ENCODE measurements around the gene FCER1G. TPM values are rescaled to one million over a fixed set of nuclear protein-coding genes. Genes with fewer than 3 reads are reported as not detected.

FCER1G gene
- total and polyA plus RNA-seq, 9 of the 15 experiments (the other 6 are each of a cell fraction or from before 2014, with no cell fraction given): 0.15 to 0.69 (median 0.31) TPM; not detected in 2

DNA sequence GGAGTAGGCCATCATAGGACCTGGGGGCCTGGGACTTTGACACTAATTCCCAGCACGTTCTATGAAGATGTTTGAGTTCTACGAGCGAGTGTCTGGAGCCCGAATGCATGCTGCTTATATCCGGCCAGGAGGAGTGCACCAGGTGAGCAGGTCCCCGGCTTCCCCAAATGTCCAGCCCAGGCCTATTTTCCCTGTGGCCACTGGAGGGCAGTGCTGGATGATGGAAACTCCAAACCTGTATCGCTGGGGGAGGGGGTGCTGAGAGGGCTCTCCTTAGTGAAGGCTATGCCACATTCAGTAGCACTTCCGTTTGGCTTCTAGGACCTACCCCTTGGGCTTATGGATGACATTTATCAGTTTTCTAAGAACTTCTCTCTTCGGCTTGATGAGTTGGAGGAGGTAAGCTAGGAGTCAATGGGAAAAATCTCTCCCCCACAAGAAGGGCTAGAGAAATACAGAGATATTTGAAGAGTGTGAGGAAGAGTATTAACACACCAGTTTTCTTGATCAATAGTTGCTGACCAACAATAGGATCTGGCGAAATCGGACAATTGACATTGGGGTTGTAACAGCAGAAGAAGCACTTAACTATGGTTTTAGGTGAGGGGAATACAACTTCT is 5.2 kb upstream of the FCER1G start (continued):
- TF ChIP-seq, protein P1, sequence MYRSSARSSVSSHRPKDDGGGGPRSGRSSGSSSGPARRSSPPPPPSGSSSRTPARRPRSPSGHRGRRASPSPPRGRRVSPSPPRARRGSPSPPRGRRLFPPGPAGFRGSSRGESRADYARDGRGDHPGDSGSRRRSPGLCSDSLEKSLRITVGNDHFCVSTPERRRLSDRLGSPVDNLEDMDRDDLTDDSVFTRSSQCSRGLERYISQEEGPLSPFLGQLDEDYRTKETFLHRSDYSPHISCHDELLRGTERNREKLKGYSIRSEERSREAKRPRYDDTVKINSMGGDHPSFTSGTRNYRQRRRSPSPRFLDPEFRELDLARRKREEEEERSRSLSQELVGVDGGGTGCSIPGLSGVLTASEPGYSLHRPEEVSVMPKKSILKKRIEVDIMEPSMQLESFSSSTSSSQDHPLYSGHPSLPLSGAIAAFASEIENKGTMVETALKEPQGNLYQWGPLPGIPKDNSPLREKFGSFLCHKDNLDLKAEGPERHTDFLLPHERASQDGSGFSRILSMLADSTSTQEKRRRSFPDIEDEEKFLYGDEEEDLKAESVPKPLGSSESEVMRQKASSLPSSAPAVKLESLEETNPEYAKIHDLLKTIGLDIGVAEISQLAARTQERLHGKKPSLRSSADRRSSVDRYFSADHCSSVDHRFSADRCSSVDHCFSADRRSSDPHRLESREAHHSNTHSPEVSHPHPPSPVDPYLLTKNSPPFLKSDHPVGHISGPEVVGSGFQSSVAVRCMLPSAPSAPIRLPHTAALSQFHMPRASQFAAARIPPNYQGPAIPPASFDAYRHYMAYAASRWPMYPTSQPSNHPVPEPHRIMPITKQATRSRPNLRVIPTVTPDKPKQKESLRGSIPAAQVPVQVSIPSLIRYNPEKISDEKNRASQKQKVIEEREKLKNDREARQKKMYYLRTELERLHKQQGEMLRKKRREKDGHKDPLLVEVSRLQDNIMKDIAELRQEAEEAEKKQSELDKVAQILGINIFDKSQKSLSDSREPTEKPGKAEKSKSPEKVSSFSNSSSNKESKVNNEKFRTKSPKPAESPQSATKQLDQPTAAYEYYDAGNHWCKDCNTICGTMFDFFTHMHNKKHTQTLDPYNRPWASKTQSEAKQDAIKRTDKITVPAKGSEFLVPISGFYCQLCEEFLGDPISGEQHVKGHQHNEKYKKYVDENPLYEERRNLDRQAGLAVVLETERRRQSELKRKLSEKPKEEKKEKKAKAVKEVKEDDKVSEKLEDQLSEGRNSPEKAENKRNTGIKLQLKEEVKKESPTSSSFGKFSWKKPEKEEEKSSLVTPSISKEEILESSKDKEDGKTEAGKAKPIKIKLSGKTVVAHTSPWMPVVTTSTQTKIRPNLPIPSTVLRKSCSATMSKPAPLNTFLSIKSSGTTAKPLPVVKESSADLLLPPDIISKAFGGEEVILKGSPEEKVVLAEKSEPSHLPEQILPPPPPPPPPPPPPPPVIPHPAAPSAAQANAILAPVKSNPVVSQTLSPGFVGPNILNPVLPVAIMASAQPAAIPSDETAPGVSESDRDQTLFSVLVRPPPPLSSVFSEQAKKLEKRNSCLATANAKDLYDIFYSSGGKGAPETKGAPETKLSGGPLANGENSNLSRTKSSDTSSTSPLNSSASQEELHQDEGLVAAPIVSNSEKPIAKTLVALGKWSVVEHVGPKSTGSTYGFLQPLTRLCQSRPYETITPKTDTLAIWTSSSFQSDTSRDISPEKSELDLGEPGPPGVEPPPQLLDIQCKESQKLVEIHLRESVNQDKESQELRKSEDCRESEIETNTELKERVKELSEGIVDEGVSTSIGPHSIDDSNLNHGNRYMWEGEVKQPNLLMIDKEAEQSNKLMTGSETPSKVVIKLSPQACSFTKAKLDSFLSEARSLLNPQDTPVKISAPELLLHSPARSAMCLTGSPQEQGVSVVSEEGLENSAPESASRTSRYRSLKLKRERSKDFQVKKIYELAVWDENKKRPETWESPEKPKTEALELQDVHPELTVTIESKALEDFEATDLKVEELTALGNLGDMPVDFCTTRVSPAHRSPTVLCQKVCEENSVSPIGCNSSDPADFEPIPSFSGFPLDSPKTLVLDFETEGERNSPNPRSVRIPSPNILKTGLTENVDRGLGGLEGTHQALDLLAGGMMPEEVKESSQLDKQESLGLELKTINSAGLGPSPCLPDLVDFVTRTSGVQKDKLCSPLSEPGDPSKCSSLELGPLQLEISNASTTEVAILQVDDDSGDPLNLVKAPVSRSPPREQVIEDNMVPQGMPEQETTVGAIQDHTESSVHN (IDR thresholded peaks at IDR 0.05; ENCODE audit: borderline replicate concordance in 1 of 2, low read depth in 1 of 2): no peak
- TF ChIP-seq, protein P2, sequence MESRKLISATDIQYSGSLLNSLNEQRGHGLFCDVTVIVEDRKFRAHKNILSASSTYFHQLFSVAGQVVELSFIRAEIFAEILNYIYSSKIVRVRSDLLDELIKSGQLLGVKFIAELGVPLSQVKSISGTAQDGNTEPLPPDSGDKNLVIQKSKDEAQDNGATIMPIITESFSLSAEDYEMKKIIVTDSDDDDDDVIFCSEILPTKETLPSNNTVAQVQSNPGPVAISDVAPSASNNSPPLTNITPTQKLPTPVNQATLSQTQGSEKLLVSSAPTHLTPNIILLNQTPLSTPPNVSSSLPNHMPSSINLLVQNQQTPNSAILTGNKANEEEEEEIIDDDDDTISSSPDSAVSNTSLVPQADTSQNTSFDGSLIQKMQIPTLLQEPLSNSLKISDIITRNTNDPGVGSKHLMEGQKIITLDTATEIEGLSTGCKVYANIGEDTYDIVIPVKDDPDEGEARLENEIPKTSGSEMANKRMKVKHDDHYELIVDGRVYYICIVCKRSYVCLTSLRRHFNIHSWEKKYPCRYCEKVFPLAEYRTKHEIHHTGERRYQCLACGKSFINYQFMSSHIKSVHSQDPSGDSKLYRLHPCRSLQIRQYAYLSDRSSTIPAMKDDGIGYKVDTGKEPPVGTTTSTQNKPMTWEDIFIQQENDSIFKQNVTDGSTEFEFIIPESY (CRISPR knock-in tag; IDR thresholded peaks at IDR 0.05): no peak
- TF ChIP-seq ZNF184 (CRISPR knock-in tag; IDR thresholded peaks at IDR 0.05) (no peak), ZNF583 (CRISPR knock-in tag; IDR thresholded peaks at IDR 0.05) (no peak), RFX7 (CRISPR knock-in tag; IDR thresholded peaks at IDR 0.05) (no peak), ELF2 (CRISPR knock-in tag; IDR thresholded peaks at IDR 0.05) (no peak), ZSCAN29 (IDR thresholded peaks at IDR 0.05) (no peak), XRCC5 (IDR thresholded peaks at IDR 0.05; ENCODE audit: low read depth, low read length) (peak; percentile 83; the same call in 1 of the 2 replicates), ZNF239 (CRISPR knock-in tag; IDR thresholded peaks at IDR 0.05) (no peak), SP1 (CRISPR knock-in tag; IDR thresholded peaks at IDR 0.05) (peak; percentile 58), GATA2 (CRISPR knock-in tag; IDR thresholded peaks at IDR 0.05) (no peak), ZNF699 (CRISPR knock-in tag; IDR thresholded peaks at IDR 0.05; ENCODE audit: insufficient replicate concordance) (no peak), ZNF12 (CRISPR knock-in tag; IDR thresholded peaks at IDR 0.05) (no peak), BHLHE40 (IDR thresholded peaks at IDR 0.05; ENCODE audit: low read length) (peak; percentile 9; the same call in 1 of the 2 replicates), ARID2 (IDR thresholded peaks at IDR 0.05) (no peak), CBX3 (IDR thresholded peaks at IDR 0.05; ENCODE audit: borderline replicate concordance in 1 of 2, low read length in 2 of 2) (0 out of 3 replicates have a peak, but pooled peaks of 1 of the 2 experiments have one; percentile 9)
